ENCODE results near the gene RGS5.

The RGS5 gene

DNA sequence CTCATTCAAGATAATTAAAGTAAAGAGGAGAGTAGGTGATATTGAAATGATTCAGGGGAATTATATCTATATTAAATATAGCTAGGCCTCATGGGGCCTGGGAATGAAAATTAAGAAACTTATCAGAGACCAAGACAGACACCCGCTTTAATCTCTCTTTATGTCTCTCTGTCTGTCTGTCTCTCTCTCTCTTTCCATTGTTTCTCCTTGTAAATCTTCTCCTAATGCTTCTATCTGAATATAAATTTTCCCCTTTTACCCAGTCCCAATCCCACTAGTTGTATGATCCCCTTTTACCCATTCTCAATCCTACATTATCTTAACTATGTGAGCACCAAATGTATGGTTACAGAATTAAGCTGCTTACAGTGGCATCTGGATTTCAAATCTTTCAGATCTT, 61.2 kb downstream of the RGS5 start:
- DNase-seq: no peak

DNA sequence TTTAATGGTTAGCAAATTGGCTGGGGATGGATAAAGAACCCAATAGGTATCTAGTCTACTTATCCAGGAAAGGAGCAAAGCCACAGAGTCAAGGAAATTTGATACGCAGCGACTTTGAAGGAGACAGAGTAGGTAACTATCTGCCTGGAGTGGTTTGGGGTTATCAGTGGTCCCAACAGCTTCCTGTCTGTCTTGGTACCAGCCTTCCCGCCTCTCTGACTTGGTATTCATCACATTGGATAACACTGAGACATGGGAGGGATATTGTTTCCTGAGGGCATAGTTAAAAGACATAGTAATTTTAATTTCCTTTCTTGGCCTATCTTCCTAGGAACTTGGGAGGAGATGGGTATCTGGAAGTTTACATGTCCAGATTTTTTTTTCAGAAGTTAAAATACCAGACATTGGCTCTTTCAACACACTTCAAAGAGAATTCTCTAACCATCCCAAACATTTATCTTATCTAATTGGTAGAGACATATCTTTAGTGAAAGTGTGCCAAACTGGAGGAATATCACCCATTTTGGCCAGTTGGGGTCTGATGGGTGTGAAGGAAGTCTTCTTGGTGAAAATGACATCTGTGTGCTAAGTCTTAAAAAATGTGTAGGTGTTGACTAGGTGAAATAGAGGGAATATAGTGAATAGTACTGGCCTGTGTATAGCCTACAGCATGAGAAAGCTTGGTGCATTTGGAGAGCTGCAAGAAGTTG, 65.0 kb downstream of the RGS5 start:
- no peak for DNase-seq

GRCh38 chr1:163131981-163132380, 70.7 kb downstream of the RGS5 start:
- DNase-seq: no peak

- no peak for DNase-seq
These were observed 72.4 kb downstream of the RGS5 start for GRCh38 chr1:163130225-163130856.

- DNase-seq: no peak
These were observed 74.4 kb downstream of the RGS5 start for GRCh38 chr1:163128282-163128681.

DNA sequence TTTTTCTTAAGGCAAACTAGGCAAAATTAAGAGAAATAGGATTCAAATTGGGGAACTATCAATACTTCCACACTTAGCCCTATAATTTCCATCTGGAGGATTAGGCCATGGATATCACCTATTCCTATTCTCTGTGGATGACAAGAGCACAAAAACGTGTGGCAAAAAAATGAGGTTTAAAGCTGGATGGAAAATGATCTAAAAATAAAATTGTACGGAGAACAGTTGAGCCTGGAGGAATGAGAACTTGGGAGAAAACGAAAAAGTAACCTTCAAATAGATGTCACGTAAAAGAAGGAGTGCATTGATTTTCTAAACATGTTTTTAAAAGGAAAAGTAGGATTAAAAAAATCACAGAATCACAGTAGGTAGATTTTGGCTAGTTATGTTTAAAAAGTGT, 77.9 kb downstream of the RGS5 start:
- no peak for DNase-seq

- DNase-seq: no peak
These were observed 82.3 kb downstream of the RGS5 start for GRCh38 chr1:163120372-163120771.

- no peak for DNase-seq
These were observed 83.0 kb downstream of the RGS5 start for GRCh38 chr1:163119707-163120106.

DNA sequence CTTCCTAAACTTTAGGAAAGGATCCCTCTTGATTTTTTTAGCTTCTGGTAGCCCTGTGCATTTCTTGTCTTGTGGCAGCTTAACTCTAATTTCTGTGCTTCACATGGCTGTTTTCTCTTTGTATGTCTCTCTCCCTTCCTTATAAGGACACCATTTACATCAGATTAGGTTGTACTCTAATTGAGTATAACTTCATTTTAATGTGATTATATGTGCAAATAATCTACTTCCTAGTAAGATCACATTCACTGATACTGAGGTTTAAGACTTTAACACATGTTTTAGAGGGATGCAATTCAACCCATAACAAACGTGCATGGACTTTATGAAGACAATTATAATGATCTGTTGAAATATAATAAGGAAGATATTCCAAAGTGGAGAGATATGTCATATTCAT, 86.8 kb downstream of the RGS5 start:
- no peak for DNase-seq

- no peak for DNase-seq
These were observed 95.1 kb downstream of the RGS5 start for GRCh38 chr1:163107655-163108054.

- DNase-seq: no peak
These were observed 96.2 kb downstream of the RGS5 start for GRCh38 chr1:163106364-163106987.

DNA sequence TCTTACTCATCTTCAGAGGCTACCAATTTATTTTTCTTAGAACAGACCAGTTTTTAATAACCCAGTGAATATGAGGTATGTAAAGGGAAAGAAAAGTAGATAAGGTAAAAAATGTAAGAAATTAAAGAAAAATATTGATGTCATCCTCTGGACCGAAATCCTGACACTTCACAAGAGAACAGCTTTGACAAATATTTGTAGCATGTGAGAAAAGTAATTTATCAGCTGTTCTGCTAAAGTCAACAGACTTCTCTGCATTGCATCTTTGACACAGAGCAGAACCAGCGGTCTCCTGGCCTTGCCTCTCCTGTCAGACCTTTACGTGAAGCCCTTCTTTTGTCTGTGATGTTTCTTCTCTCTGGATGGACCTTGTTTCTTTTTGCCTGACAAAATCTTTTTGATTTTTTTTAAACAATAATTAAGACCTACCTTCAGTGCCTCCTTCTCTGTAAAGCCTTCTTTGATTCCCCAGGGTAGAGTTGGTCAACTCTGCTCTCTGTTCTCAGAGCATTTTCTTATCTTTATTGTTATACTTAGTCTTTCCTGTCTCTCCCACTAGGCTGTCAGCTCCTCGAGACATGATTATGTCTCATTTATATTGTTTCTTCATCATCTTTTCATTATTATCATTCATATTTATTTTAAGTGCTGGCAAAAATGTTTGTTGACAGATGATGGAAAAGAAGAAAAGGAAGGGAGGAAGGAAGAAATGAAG, 98.2 kb downstream of the RGS5 start:
- peak; percentile 46 for DNase-seq

- DNase-seq: no peak
These were observed 100.1 kb downstream of the RGS5 start for GRCh38 chr1:163102590-163102989.

- DNase-seq: no peak
These were observed 107.5 kb downstream of the RGS5 start for GRCh38 chr1:163095213-163095612.

DNA sequence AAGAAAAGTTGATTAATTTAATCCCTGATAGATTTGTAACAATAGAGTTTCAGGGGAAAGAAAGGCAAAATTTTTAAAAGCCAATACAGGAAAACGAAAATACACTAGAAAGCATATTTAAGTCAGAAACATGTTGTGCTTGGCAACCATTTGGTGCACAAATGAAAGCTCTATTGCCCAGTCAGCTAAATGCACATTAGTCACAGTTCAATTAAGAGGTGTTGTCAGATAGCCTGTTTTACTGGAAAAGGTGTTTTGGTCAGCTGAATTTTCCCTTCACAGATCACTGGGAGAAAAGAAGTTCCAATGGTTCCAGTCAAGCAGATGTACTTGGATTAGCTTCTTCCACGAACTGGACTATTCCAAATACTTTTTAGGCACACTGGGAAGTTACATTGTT, 108.1 kb downstream of the RGS5 start:
- DNase-seq: peak; percentile 54

GRCh38 chr1:163094182-163094581, 108.5 kb downstream of the RGS5 start:
- DNase-seq: no peak

DNA sequence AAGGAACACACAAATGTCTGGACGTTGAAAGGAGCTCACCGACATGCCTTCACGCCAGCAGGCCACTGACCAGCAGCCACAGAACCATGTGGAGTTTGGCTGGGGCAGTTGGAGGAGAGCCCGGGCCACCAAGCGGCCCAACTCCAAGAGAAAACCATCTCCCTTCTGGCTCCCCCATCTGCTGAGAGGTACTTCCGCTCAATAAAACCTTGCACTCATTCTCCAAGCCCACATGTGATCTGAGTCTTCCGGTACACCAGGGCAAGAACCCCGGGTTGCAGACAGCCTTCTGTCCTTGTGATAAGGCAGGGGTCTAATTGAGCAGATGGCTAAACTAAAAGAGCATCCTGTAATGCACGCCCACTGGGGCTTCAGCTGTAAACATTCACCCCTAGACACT, 109.1 kb downstream of the RGS5 start:
- no peak for DNase-seq

- no peak for DNase-seq
These were observed 109.5 kb downstream of the RGS5 start for GRCh38 chr1:163093169-163093568.

Measured in kidney glomerular epithelial cell (primary cell).